ENCODE data around the gene SMYD4. TPM values are rescaled to one million over a fixed set of nuclear protein-coding genes. Genes with fewer than 3 reads are reported as not detected.
"Not testable (repeated sequence)": the region's sequence is repeated elsewhere in the genome, so short reads cannot be mapped to it uniquely, and the experiment has no call there.

Gene SMYD4
- total RNA-seq, 1 donor from 2014 or later, result 21.8 TPM

DNA sequence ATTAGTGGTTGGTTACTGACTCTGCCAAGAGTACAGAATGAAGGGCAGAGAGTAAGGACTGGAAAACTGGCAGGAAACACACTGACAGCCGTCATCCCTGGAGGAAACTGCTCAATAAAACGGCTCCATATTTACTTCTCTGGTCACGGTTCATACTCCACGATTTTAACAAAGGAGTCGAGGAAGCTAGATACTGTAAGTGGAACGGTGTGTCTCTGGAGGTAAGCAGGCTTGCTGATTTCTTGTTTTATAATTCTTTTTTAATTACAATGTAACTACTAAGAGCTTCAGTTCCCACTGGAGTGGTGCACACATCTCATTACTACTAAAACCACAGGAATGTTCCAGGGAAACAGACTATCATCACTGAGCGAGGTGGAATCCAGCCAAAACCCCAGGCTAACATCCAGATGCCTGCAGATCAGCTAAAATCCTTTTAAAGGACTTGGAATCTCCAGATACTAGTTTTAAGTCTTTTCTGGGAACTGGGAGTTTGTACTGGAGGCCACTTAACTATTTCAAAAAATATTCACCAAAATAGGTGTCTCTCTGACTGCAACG lies 50.1 kb downstream of the SMYD4 start:
- Mint-ChIP-seq H3K27ac (no peak overlapping the region), H3K36me3 (ENCODE audit: low read depth) (peaks cover 60% of the 10 kb centered on the region), H3K27me3 (no peaks in the 10 kb centered on the region), H3K9me3 (no peaks in the 10 kb centered on the region), H3K4me3 (no peak overlapping the region), H3K4me1 (peaks cover 33% of the 10 kb centered on the region)
- ATAC-seq (ENCODE audit: low read depth), result no peak
- intact Hi-C loops (cut with micrococcal nuclease), result no loop called here
- ChIA-PET CTCF (no interaction called here), POLR2A (no interaction called here)
- DNase-seq, result no peak
- TF ChIP-seq, protein P1, sequence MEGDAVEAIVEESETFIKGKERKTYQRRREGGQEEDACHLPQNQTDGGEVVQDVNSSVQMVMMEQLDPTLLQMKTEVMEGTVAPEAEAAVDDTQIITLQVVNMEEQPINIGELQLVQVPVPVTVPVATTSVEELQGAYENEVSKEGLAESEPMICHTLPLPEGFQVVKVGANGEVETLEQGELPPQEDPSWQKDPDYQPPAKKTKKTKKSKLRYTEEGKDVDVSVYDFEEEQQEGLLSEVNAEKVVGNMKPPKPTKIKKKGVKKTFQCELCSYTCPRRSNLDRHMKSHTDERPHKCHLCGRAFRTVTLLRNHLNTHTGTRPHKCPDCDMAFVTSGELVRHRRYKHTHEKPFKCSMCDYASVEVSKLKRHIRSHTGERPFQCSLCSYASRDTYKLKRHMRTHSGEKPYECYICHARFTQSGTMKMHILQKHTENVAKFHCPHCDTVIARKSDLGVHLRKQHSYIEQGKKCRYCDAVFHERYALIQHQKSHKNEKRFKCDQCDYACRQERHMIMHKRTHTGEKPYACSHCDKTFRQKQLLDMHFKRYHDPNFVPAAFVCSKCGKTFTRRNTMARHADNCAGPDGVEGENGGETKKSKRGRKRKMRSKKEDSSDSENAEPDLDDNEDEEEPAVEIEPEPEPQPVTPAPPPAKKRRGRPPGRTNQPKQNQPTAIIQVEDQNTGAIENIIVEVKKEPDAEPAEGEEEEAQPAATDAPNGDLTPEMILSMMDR (IDR thresholded peaks at IDR 0.05), result no peak

- no peak for ATAC-seq (ENCODE audit: low read depth)
- intact Hi-C loops (cut with micrococcal nuclease), result no loop called here
- peaks cover 42% of the 10 kb centered on the region for H3K36me3 Mint-ChIP-seq (ENCODE audit: low read depth)
- no peak overlapping the region for H3K27ac Mint-ChIP-seq
- H3K4me3 Mint-ChIP-seq, result no peak overlapping the region
- H3K27me3 Mint-ChIP-seq, result no peaks in the 10 kb centered on the region
- ChIA-PET POLR2A (no interaction called here), CTCF (interaction anchor here (1.4 kb wide), 1 partner anchor 56 kb away, joined by 4 read pairs; no protein-coding TSS in a partner anchor)
- TF ChIP-seq, protein P1 (IDR thresholded peaks at IDR 0.05), result no peak
- H3K4me1 Mint-ChIP-seq, result peaks cover 21% of the 10 kb centered on the region
- DNase-seq, result no peak
- H3K9me3 Mint-ChIP-seq, result no peaks in the 10 kb centered on the region
Observed at GRCh38 chr17:1776857-1777256, 52.8 kb downstream of the SMYD4 start.

- TF ChIP-seq, protein P1 (IDR thresholded peaks at IDR 0.05), result no peak
- ChIA-PET POLR2A (no interaction called here), CTCF (interaction anchor here (1.4 kb wide), 1 partner anchor 55 kb away, joined by 4 read pairs; no protein-coding TSS in a partner anchor)
- ATAC-seq (ENCODE audit: low read depth) (no peak), DNase-seq (no peak)
- H3K36me3 Mint-ChIP-seq (ENCODE audit: low read depth), result peaks cover 38% of the 10 kb centered on the region
- no peaks in the 10 kb centered on the region for H3K9me3 Mint-ChIP-seq
- H3K4me3 Mint-ChIP-seq, result no peak overlapping the region
- intact Hi-C loops (cut with micrococcal nuclease), result no loop called here
- H3K27ac Mint-ChIP-seq, result no peak overlapping the region
- no peaks in the 10 kb centered on the region for H3K27me3 Mint-ChIP-seq
- H3K4me1 Mint-ChIP-seq, result peaks cover 21% of the 10 kb centered on the region
Observed at GRCh38 chr17:1776328-1776727, 53.4 kb downstream of the SMYD4 start.

DNA sequence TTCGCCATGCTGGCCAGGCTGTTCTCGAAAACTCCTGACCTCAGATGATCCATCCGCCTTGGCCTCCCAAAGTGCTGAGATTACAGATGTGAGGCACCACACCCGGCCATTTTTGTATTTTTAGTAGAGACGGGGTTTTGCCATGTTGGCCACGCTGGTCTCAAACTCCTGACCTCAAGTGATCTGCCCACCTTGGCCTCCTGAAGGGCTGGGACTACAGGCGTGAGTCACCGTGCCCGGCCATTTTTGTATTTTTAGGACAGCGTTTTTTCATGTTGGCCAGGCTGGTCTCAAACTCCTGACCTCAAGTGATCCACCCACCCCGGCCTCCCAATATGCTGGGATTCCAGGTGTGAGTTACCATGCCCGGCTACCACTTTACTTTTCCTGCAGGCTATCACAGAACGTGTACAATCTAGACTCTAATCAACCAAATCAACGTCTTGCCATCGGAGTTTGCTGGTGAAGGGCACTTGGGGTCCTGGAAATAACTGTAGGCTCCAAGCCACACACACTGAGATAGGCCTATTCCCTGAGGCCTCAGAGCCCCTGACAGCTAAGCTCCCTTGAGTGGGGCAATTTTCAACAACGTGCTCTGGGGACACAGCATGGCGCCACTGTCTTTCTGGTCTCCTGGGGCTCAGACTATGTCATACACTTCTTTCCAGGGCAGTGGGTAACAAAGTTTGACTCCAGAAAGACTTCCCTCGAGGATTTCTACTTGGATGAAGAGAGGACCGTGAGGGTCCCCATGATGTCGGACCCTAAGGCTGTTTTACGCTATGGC lies 55.1 kb downstream of the SMYD4 start:
- TF ChIP-seq, protein P1 (IDR thresholded peaks at IDR 0.05), result no peak
- ATAC-seq (ENCODE audit: low read depth) (no peak), DNase-seq (no peak)
- H3K9me3 Mint-ChIP-seq, result no peaks in the 10 kb centered on the region
- CTCF ChIA-PET, result interaction anchor here (5.2 kb wide), 1 partner anchor 9 kb away, joined by 35 read pairs; no protein-coding TSS in a partner anchor
- H3K36me3 Mint-ChIP-seq (ENCODE audit: low read depth), result peaks cover 30% of the 10 kb centered on the region
- intact Hi-C loops (cut with micrococcal nuclease), result no loop called here
- peak overlapping the region; percentile 88 for H3K27ac Mint-ChIP-seq
- no peak overlapping the region for H3K4me3 Mint-ChIP-seq
- peaks cover 36% of the 10 kb centered on the region for H3K4me1 Mint-ChIP-seq
- POLR2A ChIA-PET, result interaction anchor here (0.6 to 6.9 kb wide), 7 partner anchors 8 to 117 kb away, joined by 3 to 67 read pairs (median 21); partner anchors contain the start of gene SERPINF1
- H3K27me3 Mint-ChIP-seq, result no peaks in the 10 kb centered on the region

DNA sequence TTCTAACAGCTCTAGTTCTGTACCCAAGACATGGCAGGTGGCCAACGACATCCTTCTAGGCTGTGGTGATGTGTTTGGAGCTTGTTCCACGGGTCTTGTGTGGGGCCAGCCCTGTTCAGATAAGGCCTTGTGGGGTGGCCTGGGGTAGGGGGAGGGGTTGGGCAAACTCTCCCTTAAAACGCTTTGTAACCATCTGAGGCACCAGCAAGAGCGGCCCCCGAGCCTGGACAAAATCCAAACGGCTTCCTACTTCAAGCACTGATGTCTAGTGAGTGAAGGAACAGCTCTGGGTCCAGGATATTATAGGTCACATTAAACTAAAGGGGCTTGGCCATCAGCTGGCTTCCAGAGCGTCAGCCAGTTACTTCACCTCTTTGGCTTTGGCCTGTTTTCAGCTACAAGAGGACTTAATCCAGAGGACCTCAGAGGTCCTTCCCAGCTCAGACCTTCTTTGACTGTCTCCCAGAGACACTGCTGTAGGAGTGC lies 56.0 kb downstream of the SMYD4 start:
- TF ChIP-seq, protein P1 (IDR thresholded peaks at IDR 0.05), result no peak
- Mint-ChIP-seq H3K4me1 (peaks cover 41% of the 10 kb centered on the region), H3K27ac (peak overlapping the region; percentile 88), H3K27me3 (no peaks in the 10 kb centered on the region), H3K36me3 (ENCODE audit: low read depth) (peaks cover 26% of the 10 kb centered on the region), H3K4me3 (no peak overlapping the region), H3K9me3 (no peaks in the 10 kb centered on the region)
- ATAC-seq (ENCODE audit: low read depth) (no peak), DNase-seq (no peak)
- intact Hi-C loops (cut with micrococcal nuclease), result no loop called here
- POLR2A ChIA-PET, result interaction anchor here (1.0 to 6.9 kb wide), 7 partner anchors 9 to 90 kb away, joined by 3 to 67 read pairs (median 21); partner anchors contain the start of gene SERPINF1
- CTCF ChIA-PET, result interaction anchor here (1.1 to 5.2 kb wide), 3 partner anchors 10 to 57 kb away, joined by 4 to 35 read pairs (median 5); no protein-coding TSS in a partner anchor

DNA sequence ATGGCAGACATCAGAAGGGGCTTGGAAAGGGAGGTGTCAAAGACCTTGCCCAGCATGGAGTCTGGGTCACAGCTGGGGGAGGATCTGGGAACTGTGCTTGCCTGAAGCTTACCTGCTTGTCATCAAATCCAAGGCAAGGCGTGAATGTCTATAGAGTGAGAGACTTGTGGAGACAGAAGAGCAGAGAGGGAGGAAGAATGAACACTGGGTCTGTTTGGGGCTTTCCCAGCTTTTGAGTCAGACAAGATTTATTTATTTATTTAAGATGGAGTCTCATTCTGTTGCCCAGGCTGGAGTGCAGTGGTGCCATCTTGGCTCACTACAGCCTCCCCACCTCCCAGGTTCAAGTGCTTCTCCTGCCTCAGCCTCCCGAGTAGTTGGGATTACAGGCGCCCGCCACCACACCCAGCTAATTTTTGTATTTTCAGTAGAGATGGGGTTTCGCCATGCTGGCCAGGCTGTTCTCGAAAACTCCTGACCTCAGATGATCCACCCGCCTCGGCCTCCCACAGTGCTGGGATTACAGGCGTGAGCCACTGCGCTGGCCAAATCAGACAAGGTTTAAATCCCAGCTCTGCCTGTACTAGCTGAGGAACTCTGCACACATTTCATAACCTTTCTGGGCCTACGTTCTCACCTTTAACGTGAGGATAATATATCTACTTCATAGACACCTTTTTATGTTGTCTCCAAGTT lies 56.6 kb downstream of the SMYD4 start:
- H3K27me3 Mint-ChIP-seq; ATAC-seq (ENCODE audit: low read depth); H3K4me3 Mint-ChIP-seq; DNase-seq; H3K9me3 Mint-ChIP-seq; intact Hi-C loops (cut with micrococcal nuclease): not testable (repeated sequence)
- peaks cover 43% of the 10 kb centered on the region for H3K4me1 Mint-ChIP-seq
- ChIA-PET CTCF (interaction anchor here (1.1 to 5.2 kb wide), 3 partner anchors 10 to 56 kb away, joined by 4 to 35 read pairs (median 5); no protein-coding TSS in a partner anchor), POLR2A (interaction anchor here (0.5 to 6.9 kb wide), 9 partner anchors 9 to 540 kb away, joined by 3 to 67 read pairs (median 4); partner anchors contain the start of gene SERPINF1)
- peak overlapping the region; percentile 88 for H3K27ac Mint-ChIP-seq
- peaks cover 21% of the 10 kb centered on the region for H3K36me3 Mint-ChIP-seq (ENCODE audit: low read depth)
